Measurements from ENCODE around the gene OPN1MW. TPM values are rescaled to one million over a fixed set of nuclear protein-coding genes. Genes with fewer than 3 reads are reported as not detected.
"Not testable (repeated sequence)": the region's sequence is repeated elsewhere in the genome, so short reads cannot be mapped to it uniquely, and the experiment has no call there.

Gene OPN1MW
- total RNA-seq, result not detected

- H3K9me3 Mint-ChIP-seq (ENCODE audit: low read depth); H3K27ac Mint-ChIP-seq; DNase-seq; H3K27me3 Mint-ChIP-seq; H3K4me3 Mint-ChIP-seq; H3K4me1 Mint-ChIP-seq; ATAC-seq; CTCF ChIA-PET; H3K36me3 Mint-ChIP-seq: not testable (repeated sequence)
Measured at GRCh38 chrX:154182296-154182695, at the start of gene OPN1MW. TSS of gene OPN1MW (plus strand) at chrX:154182596. CDS start at chrX:154182678, 82 bp downstream.

DNA sequence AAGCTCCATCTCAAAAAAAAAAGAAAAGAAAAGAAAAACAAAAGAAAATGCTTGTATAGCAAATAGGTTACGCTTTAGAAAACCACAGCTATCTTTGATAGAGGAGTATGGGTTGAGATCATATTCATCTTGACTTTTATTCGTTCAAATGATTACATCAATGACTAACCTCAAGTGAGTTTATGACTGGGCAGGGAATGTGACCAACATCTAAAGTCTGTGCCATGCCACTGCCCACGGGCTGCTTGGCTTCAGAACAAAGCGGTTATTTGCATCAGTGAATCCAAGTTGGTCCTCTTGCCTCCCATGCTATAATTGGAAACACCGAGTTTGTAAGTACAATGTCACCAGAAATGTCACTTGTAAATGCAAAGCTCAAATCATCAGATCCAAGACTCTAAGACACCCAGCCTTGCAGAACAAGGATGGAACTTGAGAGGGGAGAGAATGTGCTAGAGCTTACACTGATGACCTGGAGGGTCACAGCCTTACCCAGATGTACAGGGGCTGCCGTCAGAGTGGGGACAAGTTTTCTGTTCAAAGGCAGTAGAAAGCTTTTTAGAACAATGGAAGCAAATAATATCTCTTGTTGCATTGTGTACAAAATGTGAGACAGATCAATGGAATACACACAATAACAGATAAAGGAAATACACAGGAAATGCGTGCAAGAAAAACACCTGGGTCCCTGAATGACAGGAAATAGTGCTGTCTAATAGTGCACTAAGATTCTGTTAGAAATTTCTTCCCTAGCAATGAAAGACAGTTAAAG lies 46.8 kb upstream of the OPN1MW start:
- CTCF ChIA-PET, result interaction anchor here (1.0 to 1.7 kb wide), 5 partner anchors 17 to 181 kb away, joined by 3 to 6 read pairs (median 3); no protein-coding TSS in a partner anchor
- ATAC-seq (peak; percentile 38), DNase-seq (no peak)
- Mint-ChIP-seq H3K27ac (peak overlapping the region; percentile 76), H3K4me3 (peak overlapping the region; percentile 43), H3K4me1 (peaks cover 24% of the 10 kb centered on the region), H3K9me3 (ENCODE audit: low read depth) (no peaks in the 10 kb centered on the region), H3K36me3 (no peaks in the 10 kb centered on the region), H3K27me3 (no peaks in the 10 kb centered on the region)

- CTCF ChIA-PET, result interaction anchor here (1.3 kb wide), 1 partner anchor 13 kb away, joined by 7 read pairs; no protein-coding TSS in a partner anchor
Measured at GRCh38 chrX:154136627-154137161, 45.7 kb upstream of the OPN1MW start.

GRCh38 chrX:154138857-154139256 lies 43.5 kb upstream of the OPN1MW start:
- CTCF ChIA-PET, result no interaction called here
- Mint-ChIP-seq H3K4me1 (peaks cover 24% of the 10 kb centered on the region), H3K4me3 (no peak overlapping the region), H3K27me3 (no peaks in the 10 kb centered on the region), H3K36me3 (no peaks in the 10 kb centered on the region), H3K27ac (no peak overlapping the region), H3K9me3 (ENCODE audit: low read depth) (no peaks in the 10 kb centered on the region)
- DNase-seq (no peak), ATAC-seq (no peak)

More at GRCh38 chrX:154136627-154137161, 45.7 kb upstream of the OPN1MW start:
- ATAC-seq (peak; percentile 90), DNase-seq (peak; percentile 79)
- Mint-ChIP-seq H3K27me3 (no peaks in the 10 kb centered on the region), H3K4me1 (peaks cover 24% of the 10 kb centered on the region), H3K4me3 (peak overlapping the region; percentile 38), H3K9me3 (ENCODE audit: low read depth) (no peaks in the 10 kb centered on the region), H3K36me3 (no peaks in the 10 kb centered on the region), H3K27ac (peak overlapping the region; percentile 91)

GRCh38 chrX:154140206-154140605 lies 42.2 kb upstream of the OPN1MW start:
- Mint-ChIP-seq H3K36me3 (no peaks in the 10 kb centered on the region), H3K27me3 (no peaks in the 10 kb centered on the region), H3K27ac (no peak overlapping the region), H3K4me3 (no peak overlapping the region), H3K9me3 (ENCODE audit: low read depth) (no peaks in the 10 kb centered on the region), H3K4me1 (peaks cover 24% of the 10 kb centered on the region)
- CTCF ChIA-PET, result interaction anchor here (0.8 kb wide), 1 partner anchor 15 kb away, joined by 3 read pairs; no protein-coding TSS in a partner anchor
- DNase-seq, result no peak
- no peak for ATAC-seq

DNA sequence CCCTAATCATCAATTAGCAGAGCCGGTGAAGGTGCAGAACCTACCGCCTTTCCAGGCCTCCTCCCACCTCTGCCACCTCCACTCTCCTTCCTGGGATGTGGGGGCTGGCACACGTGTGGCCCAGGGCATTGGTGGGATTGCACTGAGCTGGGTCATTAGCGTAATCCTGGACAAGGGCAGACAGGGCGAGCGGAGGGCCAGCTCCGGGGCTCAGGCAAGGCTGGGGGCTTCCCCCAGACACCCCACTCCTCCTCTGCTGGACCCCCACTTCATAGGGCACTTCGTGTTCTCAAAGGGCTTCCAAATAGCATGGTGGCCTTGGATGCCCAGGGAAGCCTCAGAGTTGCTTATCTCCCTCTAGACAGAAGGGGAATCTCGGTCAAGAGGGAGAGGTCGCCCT lies 41.7 kb upstream of the OPN1MW start:
- no peaks in the 10 kb centered on the region for H3K9me3 Mint-ChIP-seq (ENCODE audit: low read depth)
- ATAC-seq, result no peak

GRCh38 chrX:154142386-154142785 lies 40.0 kb upstream of the OPN1MW start:
- DNase-seq, result no peak
- H3K27me3 Mint-ChIP-seq, result no peaks in the 10 kb centered on the region
- no peaks in the 10 kb centered on the region for H3K36me3 Mint-ChIP-seq
- no peak overlapping the region for H3K27ac Mint-ChIP-seq
- peaks cover 6% of the 10 kb centered on the region for H3K4me1 Mint-ChIP-seq
- no peak overlapping the region for H3K4me3 Mint-ChIP-seq
- no peaks in the 10 kb centered on the region for H3K9me3 Mint-ChIP-seq (ENCODE audit: low read depth)
- ATAC-seq, result no peak
- CTCF ChIA-PET, result interaction anchor here (0.8 to 1.3 kb wide), 2 partner anchors 19 to 122 kb away, joined by 3 read pairs; partner anchors contain the start of gene IRAK1

More for the DNA sequence above, 41.7 kb upstream of the OPN1MW start:
- H3K4me1 Mint-ChIP-seq, result peaks cover 18% of the 10 kb centered on the region
- H3K36me3 Mint-ChIP-seq, result no peaks in the 10 kb centered on the region
- no peak for DNase-seq
- H3K4me3 Mint-ChIP-seq, result no peak overlapping the region
- no peaks in the 10 kb centered on the region for H3K27me3 Mint-ChIP-seq
- CTCF ChIA-PET, result no interaction called here
- no peak overlapping the region for H3K27ac Mint-ChIP-seq

- no peak overlapping the region for H3K4me3 Mint-ChIP-seq
- DNase-seq (no peak), ATAC-seq (no peak)
- H3K27ac Mint-ChIP-seq, result no peak overlapping the region
- CTCF ChIA-PET, result interaction anchor here (1.3 kb wide), 1 partner anchor 19 kb away, joined by 3 read pairs; no protein-coding TSS in a partner anchor
- no peaks in the 10 kb centered on the region for H3K27me3 Mint-ChIP-seq
- peaks cover 6% of the 10 kb centered on the region for H3K4me1 Mint-ChIP-seq
- H3K9me3 Mint-ChIP-seq (ENCODE audit: low read depth), result no peaks in the 10 kb centered on the region
- no peaks in the 10 kb centered on the region for H3K36me3 Mint-ChIP-seq
Measured at GRCh38 chrX:154142950-154143745, 39.2 kb upstream of the OPN1MW start.

DNA sequence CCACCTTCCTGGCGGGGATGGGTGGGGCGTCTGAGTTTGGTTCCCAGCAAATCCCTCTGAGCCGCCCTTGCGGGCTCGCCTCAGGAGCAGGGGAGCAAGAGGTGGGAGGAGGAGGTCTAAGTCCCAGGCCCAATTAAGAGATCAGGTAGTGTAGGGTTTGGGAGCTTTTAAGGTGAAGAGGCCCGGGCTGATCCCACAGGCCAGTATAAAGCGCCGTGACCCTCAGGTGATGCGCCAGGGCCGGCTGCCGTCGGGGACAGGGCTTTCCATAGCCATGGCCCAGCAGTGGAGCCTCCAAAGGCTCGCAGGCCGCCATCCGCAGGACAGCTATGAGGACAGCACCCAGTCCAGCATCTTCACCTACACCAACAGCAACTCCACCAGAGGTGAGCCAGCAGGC lies 38.4 kb upstream of the OPN1MW start, which contains the start of gene OPN1LW:
OPN1LW (plus strand) TSS at position 234 of the 400 bp plus-strand sequence; CDS start at position 275, 41 bp downstream.
- CTCF ChIA-PET; DNase-seq; H3K36me3 Mint-ChIP-seq; H3K4me1 Mint-ChIP-seq; H3K27me3 Mint-ChIP-seq; H3K9me3 Mint-ChIP-seq (ENCODE audit: low read depth); ATAC-seq; H3K27ac Mint-ChIP-seq; H3K4me3 Mint-ChIP-seq: not testable (repeated sequence)

- H3K4me1 Mint-ChIP-seq; CTCF ChIA-PET; DNase-seq; H3K27me3 Mint-ChIP-seq; H3K4me3 Mint-ChIP-seq; ATAC-seq; H3K9me3 Mint-ChIP-seq (ENCODE audit: low read depth); H3K27ac Mint-ChIP-seq; H3K36me3 Mint-ChIP-seq: not testable (repeated sequence)
Measured at GRCh38 chrX:154151030-154151429, 31.4 kb upstream of the OPN1MW start.

GRCh38 chrX:154156221-154156620 lies 26.2 kb upstream of the OPN1MW start:
- ATAC-seq; CTCF ChIA-PET; H3K27ac Mint-ChIP-seq; H3K4me3 Mint-ChIP-seq; H3K27me3 Mint-ChIP-seq; H3K36me3 Mint-ChIP-seq; DNase-seq; H3K9me3 Mint-ChIP-seq (ENCODE audit: low read depth); H3K4me1 Mint-ChIP-seq: not testable (repeated sequence)

- H3K4me1 Mint-ChIP-seq; H3K27me3 Mint-ChIP-seq; H3K36me3 Mint-ChIP-seq; H3K4me3 Mint-ChIP-seq; DNase-seq; H3K27ac Mint-ChIP-seq; H3K9me3 Mint-ChIP-seq (ENCODE audit: low read depth); CTCF ChIA-PET; ATAC-seq: not testable (repeated sequence)
Measured at GRCh38 chrX:154157207-154157606, 25.2 kb upstream of the OPN1MW start.

GRCh38 chrX:154159345-154159744 lies 23.1 kb upstream of the OPN1MW start:
- H3K27me3 Mint-ChIP-seq; ATAC-seq; DNase-seq; CTCF ChIA-PET; H3K9me3 Mint-ChIP-seq (ENCODE audit: low read depth); H3K27ac Mint-ChIP-seq; H3K4me1 Mint-ChIP-seq; H3K36me3 Mint-ChIP-seq; H3K4me3 Mint-ChIP-seq: not testable (repeated sequence)

Data from activated CD8-positive, alpha-beta memory T cell treated with anti-CD3 and anti-CD28 coated beads, Interleukin-2, amount 10 ng/mL, durations not matched to agents 7 days and 5 days (primary cell).